Stimulated activated CD4-positive, alpha-beta T cell treated with anti-CD3 and anti-CD28 coated beads, Interleukin-15, amount 100 ng/mL, for 48 hours (primary cell): ENCODE measurements around the gene IRF2.

ENCODE experiments used
- DNase-seq, 2 donors: peaks; one replicate each; pipeline ENCODE4 v3.0.0-alpha.2; 2020; ENCODE audit warnings: low read depth in 2 of 2

Gene IRF2

DNA sequence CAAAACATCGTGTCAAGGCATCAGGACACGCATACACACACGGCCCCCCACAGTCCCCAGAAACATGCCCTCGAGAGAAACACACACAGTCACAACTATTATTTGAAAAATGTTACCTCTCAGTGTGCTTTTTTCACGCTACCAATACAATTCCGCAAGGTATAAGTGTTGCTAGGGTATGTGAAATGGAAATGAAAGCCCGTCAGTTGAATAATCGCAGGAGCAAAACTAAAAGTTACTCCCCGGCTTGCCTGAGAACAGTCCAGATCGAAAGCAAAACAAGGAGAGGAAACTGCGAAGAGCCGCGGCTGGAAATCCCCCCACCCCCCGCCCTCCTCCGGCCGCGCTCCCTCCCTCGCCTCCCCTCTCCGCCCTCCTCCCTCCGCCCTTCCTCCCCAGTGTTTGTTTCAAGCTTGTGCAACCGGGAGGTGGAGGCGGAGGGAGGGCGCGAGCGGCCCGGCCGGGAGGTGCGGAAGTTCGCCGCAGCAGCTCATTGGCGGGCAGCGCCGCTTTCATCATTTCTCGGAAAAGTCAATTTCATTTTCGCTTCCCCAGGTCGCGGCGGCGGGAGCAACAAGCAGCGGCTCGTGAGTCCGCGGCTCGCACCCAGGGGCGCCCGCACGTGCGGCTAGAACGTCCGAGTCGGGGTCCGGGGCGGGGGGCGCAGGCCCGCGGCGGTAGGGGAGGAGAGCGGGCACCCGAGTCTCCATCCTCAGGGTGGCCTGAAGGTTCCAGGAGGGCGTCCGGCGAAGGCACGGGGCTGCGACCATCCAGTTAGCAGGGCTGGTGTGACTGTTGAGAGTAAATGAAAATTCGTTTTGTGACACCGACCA lies at the start of gene IRF2:
Gene IRF2, minus strand, starts transcription at position 288 of the 833 bp plus-strand sequence. CDS start 45,486 bp downstream, outside the sequence.
- DNase-seq: peak; percentile 97

DNA sequence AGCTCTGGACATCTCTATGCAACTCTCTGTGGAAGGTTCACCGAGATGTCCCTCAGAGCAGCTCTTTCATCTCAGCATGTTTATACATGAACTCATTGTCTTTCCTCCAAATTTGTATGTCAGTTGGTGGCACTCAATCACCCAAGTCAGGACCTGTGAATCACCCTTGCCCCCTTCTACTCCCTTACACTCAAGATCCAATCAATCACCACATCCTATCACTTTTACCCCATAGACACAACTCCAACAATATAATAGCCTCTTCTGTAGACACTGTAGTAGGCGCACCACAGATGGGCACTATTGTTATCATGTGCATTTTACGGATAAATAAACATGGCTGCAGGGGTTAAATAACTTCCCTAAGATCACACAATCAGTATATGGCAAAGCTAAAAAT lies 41.3 kb upstream of the IRF2 start:
- no peak for DNase-seq

DNA sequence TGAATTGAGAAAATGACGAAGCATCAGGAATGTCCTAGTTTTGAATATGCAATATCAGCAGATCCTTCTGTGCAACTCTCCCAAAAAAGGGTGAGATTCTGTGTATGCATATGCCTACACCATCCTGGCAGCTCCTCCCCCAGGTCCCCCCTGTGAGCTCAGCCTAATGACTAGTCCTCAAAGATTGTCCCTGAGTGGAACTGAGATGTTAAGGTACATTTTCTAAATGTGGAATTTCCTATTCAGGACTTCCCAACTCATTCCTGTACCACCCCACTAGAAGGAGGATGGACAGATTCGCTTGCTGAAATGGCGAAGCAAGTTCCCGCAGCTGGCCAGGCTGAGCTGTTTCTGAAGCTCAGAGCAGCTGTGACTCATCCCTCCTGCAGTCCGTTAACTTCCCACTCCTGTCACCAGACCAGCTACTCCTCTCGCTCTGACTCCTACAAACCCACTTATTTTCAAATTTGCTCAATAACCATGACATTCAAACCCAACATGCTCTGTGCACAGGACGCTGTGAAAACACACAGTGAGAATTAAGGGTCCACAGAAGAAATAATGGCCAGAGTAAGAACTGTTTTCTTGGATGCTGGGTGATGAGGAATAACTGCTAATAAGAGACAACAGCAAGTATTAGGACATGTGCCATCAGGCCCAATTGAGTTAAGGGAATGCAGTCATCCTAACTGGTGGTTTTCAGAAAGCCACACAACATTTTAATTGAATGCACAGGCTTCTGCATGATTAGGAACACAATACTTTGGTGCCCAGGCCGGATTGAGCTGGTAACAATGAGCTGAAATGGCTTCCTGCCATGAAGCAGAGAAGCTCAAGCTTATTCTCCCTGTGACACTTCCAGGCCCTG lies 40.0 kb upstream of the IRF2 start:
- peak; percentile 74 to 77 for DNase-seq

DNA sequence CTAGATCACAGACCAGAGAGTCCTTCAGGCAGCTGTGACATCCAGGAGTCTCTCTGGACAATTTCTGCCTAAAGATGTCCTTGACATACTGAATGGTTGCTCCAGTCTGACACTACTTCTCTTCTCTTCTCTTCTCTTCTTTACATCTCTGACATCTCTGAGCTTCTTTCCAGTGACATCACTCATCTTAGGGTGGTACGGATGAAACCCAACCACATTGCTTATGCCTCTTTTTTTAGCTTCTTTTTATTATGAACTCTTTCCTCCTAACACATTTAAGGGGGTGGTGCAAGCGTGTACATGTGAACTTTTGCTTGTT lies 39.4 kb upstream of the IRF2 start:
- no peak for DNase-seq

DNA sequence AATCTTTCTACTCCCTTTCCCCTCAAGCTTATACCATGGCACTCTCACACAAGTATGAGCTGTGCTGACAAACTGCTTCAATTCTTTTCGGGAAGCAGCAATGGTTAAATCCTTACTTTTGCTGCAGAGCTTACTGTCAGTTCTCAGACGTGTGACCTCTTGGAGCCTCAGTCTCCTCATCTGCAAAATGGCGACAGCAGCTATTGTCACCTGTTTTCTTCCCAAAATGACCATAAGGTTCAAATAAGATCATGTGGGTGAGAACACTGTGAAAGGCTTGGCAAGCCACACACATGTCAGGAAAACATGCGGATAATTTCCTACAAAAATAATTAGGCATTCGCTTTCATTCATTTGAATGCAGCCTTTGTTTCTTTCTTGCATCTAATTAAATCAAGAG lies 36.8 kb upstream of the IRF2 start:
- no peak for DNase-seq

DNA sequence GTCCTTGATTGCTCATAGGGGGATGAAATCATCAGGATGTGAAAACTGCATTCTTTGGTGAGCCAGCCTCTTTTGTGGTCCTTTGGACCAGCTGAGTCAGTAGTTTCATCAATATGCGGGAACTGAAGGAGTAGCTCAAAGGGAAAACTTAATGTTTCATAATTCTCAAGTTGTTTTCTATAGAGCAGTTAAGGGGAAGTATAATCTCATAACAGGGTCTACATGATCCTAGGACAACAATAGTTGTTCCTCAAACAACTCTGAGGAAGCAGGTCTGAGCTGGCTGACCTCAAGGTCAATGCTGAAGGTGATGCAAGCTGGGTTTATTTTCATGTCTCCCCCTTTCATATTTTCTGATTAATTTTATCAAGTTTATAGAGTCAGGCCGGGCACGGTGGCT lies 36.1 kb upstream of the IRF2 start:
- no peak for DNase-seq

DNA sequence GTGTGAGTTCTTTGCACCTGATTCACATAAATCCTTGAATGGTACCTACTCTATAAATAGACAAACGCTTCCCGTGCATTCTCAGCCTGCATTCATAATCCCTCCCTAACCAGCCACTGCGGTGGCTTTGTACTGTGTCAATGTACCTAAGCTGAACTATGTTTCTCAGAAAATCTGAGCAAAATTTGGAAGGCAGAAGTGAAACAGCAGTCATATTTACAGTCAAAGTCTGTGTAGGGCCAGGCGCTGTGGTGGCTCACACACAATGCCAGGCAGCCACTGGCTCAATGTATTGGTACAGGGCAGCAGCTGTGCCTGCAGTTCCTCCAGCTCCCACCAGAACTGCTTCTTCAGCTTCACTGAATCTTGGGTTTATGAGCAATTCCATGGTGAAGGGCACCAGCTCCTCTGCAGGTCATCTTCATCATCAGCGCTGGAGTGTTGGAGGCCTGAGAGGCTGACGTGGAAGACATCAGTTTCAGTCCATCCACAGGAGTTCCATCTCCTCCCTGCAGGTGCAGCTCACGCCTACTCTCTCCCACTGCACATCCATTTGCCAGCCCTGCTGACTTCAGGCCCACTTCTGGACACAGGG lies 32.3 kb upstream of the IRF2 start:
- peak; percentile 31 to 52 for DNase-seq

DNA sequence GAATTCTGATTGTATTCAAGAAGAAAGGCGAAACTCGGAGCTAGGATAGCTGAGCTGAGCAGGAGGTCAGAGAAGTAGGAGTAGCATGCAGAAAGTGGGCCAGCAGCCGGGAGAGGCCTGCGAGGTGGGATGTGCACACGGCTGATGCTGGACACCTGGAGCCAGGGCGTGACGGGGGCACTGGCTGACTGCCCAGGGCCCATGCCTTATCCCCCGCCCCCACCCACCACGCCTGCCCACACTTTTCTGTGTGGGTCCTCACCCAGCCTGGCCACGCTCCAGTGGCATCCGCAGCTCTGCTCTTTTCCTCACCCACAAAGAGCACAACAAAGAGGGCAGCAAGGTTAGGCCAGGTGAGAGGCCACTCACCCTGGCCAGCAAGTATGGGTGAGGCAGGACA lies 30.0 kb upstream of the IRF2 start:
- DNase-seq: no peak

DNA sequence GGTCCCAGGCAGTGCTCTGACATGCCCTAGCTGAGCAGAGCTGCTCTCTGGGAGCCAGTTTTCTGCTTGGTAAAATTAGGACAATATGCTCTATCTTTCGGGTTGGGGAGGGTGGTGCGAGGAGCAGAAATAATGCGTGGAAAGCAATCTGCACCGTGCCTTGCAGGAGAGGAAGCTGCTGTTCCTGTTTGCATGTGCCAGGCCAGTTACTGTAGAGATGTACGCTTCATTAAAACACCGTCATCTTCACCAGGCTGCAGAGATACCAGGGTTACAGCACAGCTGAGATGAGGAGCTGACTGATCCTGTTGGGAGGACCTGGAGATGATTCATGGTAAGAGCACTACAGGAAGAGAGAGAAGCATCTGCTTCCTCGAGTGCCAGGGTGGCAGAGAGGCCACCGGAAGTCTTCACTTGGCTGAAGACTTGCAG lies 29.5 kb upstream of the IRF2 start:
- DNase-seq: peak in 1 of 2 donors; percentile 5

DNA sequence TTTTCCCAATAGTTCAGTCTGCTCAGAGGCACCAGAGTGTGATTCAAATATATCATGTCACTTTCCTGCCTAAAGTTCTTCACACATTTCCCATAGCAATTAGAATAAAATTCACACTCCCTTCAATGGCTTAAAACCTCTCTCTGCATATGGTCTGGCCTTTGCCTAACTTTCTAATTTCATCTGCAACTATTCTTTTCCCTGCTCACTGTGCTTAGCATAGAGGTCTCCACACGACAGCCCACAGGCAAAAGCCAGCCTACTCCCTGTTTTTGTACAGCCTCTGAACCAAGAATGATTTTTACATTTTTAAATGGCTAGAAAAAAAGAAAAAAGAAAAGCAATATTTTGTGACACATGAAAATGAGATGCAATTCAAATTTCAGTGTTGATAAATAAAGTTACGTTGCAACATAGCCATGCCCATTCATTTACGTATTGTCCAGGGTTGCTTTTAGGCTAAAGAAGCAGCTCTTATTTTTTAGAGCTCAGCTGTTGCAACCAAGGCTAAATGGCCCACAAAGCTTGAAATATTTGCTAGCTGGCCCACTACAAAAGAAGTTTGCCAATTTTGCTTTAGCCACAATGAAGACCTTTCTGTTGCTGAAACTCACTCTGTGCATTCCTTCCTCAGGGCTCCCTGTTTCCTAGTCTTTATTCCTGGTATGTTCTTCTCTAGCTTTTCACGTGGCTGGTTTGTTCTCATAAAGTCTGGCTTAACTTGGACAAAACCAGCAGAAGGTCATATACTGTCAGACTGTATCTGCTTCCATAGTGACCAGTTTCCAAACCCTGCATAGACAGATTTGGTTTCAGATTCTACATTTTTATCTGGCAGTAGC lies 26.6 kb upstream of the IRF2 start:
- DNase-seq: no peak

DNA sequence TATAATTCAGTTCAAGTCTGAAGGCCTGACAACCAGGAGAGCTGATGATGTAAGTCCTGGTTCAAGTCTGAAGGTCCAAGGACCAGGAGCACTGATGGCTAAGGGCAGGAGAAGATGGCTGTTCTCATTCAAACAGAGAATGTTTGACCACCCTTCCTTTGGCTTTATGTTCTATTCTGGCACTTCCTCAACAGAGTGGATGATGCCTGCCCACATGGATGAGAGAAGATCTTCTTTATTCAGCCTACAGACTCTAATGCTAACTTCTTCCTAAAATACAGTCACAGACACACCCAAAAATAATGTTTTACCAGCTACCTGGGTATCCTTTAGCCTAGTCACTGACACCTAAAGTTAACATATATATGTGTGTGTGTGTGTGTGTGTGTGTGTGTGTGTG lies 25.6 kb upstream of the IRF2 start:
- DNase-seq: no peak

DNA sequence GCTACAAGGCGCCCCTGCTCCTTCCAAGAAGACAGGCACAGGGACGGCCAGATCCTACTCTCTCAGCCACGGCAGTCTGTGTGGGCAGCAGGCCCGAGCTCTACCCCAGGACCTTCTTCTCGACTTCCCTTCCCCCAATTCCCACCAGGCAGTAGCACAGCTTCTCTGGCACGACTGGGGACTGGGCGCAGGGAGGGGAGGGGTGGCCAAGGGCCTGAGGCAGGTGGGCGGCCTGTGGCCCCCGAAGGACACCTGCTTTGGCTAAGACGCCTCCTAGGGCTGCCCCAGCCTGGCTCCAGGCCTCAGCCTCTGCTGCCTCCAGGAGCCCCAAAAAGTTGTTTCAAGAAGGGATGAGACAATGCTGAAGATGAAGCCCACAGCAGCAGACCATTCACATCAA lies 24.2 kb upstream of the IRF2 start:
- DNase-seq: no peak

DNA sequence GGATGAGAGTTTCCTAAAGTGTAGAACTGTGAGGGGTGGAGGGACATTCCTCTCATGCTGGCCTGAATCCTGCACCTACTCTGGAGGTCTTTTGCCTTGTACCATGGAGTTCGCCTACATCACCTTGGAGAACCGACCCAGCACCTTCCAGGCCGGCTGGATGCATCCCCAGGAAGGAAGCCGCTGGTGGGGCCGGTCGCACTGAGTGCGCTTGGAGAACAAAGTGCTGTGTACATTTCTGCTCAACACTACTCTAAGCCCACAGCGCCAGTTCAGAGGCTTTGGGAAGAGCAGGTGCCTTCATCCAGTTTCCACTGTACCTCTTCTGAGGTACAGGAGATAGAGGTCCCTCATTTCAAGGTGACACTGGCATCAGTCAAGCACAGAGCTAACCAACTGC lies 15.4 kb upstream of the IRF2 start:
- DNase-seq: no peak

DNA sequence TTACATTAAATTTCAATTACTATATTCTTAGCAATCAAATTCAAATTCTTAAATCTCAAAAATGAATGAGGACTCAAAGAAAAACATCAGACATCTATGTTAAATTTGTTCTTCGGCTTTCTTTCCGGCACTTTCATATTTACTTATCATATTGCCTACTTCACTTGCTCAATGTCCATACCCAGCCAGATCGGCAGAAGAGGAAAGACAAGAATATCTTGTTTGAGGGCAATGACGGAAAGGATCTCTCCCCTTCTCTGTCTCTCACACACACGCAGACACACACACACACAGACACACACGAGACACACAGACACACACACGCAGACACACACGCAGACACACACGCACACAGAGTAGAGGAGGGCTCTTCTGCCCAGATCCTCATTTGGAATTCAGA lies 13.2 kb upstream of the IRF2 start:
- no peak for DNase-seq

DNA sequence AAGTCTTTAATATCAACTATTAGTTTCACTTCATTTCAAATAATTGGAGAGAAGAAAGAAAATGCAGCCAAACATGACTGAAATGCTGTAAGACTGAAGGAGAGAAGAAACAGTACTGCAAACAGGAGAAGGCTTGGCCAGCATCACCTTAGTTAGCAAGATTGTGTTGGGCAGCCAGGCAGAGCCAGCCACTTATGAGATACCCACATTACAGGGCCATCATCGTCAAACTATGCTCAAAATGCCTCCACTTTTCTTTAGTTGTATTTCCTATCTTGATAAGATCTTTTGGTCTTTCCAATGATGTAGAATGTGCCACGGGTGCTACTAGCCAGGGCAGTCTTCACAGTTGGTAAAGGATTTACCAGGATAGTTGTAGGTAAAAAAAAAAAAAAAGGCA lies 10.9 kb upstream of the IRF2 start:
- DNase-seq: no peak

DNA sequence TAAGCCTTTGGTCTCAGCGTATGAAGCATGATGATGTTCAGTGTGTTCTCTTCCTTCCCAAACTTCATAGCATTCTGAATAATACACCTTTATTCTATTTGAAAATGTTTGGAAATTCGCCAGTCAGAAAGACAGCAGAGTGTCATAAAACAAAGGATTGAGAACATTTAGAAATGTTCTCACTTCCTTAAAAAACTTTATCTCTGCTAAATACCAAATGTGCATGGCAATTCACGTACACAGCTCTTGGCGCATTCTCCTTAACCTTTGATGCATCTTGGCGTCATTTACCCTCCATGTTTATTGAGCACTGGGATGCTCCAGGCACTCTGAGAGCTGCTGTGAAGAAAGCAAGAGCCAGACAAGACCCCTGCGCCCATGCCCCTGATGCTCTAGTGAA lies 7.2 kb upstream of the IRF2 start:
- DNase-seq: no peak

DNA sequence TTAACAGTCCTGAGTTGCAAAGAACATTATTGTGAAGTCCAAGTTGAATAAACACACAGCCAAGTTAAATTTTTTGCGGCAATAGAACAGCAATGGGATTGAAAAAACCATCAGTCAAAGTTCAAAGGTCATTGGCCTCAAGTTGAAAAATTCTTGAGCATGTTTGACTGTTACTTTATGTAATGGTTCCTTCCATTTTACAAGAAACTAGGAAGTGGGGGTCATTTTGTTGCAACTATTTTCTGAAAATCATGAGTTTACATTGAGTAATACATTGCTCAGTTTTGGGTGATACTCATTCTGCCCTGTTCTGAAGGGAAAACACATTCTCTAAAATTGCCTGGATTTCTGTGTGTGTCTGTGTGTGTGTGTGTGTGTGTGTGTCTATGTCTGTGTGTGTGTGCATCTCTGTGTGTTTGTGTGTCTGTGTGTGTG lies 5.2 kb upstream of the IRF2 start:
- DNase-seq: no peak

DNA sequence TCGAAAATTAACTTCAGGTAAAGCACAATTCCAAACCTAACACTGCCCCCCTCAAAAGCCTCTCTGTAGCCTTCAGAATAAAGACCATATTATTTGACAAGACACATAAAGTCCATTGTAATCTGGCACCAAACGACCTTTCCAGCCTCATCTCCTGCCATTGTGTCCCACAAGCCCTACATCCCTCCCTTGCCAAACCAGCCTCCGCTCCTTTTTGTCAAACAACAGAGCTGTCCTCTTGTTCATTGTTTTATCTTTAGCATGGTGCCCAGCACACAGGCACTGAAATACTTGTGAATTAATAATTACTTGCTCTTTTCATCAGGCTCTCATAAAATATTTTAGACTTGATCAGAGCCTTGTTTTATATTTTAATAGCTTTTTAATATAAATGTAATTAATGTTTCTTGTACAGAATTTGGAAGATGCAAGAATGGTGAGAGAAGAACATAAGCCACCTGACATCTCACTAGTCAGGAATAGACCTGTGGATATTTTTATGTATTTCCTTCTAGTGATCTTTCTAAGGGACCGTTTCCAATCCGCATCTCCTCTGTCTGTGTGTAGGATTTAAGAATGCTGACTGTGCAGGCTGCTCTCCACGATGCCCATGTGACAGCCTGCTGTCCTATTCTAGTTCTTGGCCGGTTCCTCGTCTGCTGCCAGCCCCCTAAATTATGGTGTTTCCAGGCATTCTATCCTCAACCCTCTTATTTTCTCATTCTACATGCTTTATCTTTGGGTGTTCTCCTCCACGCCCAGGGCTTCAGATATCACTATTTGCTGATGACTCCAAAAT lies 3.0 kb upstream of the IRF2 start:
- no peak for DNase-seq

DNA sequence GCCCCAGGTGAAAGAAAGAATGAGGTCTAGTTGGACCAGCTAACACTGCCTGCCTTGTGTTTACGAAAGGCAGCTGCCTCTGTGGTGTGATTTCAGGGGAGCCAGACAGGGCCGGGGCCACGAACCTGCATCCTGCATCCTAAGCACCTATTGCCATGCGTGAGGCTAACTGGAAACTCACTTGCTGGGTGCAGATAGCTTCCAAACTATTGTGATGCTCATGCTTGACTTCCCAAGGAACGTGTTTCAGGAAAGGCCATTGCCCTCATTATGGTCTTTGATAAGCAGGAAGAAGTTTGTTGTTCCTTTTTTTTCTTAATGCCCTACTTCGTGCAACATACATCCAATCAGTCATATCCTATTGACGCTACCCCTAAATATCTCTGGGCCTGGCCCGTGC lies 2.3 kb upstream of the IRF2 start:
- no peak for DNase-seq

DNA sequence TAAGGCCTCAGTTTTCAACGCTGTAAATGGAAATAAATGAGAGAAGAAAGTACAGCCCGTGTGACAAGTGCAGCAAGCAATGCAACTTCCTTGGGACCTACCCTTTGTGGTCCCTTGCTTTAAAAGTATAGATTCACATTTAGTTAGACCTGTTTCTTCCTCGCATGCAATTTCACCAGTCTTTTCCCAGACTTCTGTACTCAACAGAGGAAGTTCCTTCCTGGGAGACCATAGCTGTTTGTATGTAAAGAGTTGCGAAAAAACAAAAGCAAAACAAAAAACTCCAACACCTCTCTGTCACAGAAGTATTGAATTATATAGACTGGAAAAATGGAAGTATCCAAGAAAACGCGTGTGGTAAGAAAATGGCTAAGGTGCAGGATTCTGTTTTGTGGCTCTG lies 1.1 kb upstream of the IRF2 start:
- DNase-seq: no peak

DNA sequence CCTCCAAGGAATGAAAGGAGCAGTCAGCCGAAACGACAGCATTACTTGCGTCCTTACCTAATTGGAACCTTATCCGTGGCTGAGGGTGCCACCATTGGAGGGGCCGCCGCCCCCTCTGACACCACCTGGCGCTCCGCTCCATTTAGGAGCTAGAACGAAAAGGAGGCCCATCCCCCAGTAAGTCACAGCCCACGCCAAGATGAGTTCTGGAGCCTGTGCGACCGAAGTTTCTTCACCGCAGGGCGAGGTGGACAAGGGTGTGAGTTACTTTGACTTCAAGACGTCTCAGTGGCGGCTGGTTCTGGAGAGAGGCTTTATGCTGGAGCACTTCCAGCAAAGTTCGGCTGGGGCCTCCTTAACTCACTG lies 729 bp upstream of the IRF2 start:
- peak; percentile 47 to 57 for DNase-seq
